Choroid plexus epithelial cell (primary cell): Measurements from ENCODE around the gene FCN2.
A peak's percentile ranks its signal among the peaks of the same experiment; 100 is the strongest.
"Not testable (repeated sequence)": the region's sequence is repeated elsewhere in the genome, so short reads cannot be mapped to it uniquely, and the experiment has no call there.

Experiments
- DNase-seq: peaks from one replicate; pipeline ENCODE4 v3.0.0-alpha.2; 2010; ENCODE audit warnings: low read depth
- H3K4me3 ChIP-seq: 2 replicates; pipeline ENCODE4 v1.5.1; 2011; ENCODE audit warnings: low read depth, mild to moderate bottlenecking, control low read depth, low read length, moderate library complexity
- CTCF ChIP-seq: conservative IDR thresholded peaks from 2 replicates; pipeline ENCODE4 v1.5.1; 2011; ENCODE audit warnings: low read depth, mild to moderate bottlenecking, control low read depth, inconsistent platforms, low read length, moderate library complexity

The FCN2 gene

GRCh38 chr9:134854541-134854981 lies 26.0 kb upstream of the FCN2 start:
- no peak for TF ChIP-seq CTCF
- H3K4me3 ChIP-seq, result no peak overlapping the region
- DNase-seq, result no peak

- TF ChIP-seq CTCF, result no peak
- no peak overlapping the region for H3K4me3 ChIP-seq
- DNase-seq, result no peak
Measured at GRCh38 chr9:134855231-134855899, 25.2 kb upstream of the FCN2 start.

- no peak overlapping the region for H3K4me3 ChIP-seq
- no peak for TF ChIP-seq CTCF
- DNase-seq, result no peak
Measured at GRCh38 chr9:134855900-134856377, 24.7 kb upstream of the FCN2 start.

GRCh38 chr9:134857451-134857850 lies 23.2 kb upstream of the FCN2 start:
- not testable (repeated sequence) for DNase-seq, H3K4me3 ChIP-seq

- DNase-seq, result peak; percentile 24
- TF ChIP-seq CTCF, result peak; percentile 22
- H3K4me3 ChIP-seq, result no peak overlapping the region
Measured at GRCh38 chr9:134858051-134858841, 22.4 kb upstream of the FCN2 start.

- H3K4me3 ChIP-seq, result no peak overlapping the region
- TF ChIP-seq CTCF, result no peak
- no peak for DNase-seq
Measured at GRCh38 chr9:134860510-134860909, 20.1 kb upstream of the FCN2 start.

- TF ChIP-seq CTCF, result no peak
Measured at GRCh38 chr9:134861595-134862334, 18.8 kb upstream of the FCN2 start.

More at GRCh38 chr9:134861595-134862334, 18.8 kb upstream of the FCN2 start:
- H3K4me3 ChIP-seq, result no peak overlapping the region
- DNase-seq, result no peak
